NB4 (cell line): Measurements from ENCODE around the gene AP4E1.

Source experiments
- MYC ChIP-seq: IDR thresholded peaks from 2 replicates; pipeline ENCODE4 v1.6.1; 2011; ENCODE audit warnings: low read depth, low read length
- POLR2A ChIP-seq: IDR thresholded peaks from 2 replicates; pipeline ENCODE4 v1.6.1; 2011; ENCODE audit warnings: mild to moderate bottlenecking; ENCODE audit not compliant: insufficient read length; ENCODE audit errors: extremely low read depth
- TF ChIP-seq, protein P1 (sequence below): IDR thresholded peaks from one replicate; pipeline ENCODE4 v1.5.1; 2012; ENCODE audit warnings: low read depth, low read length
- TF ChIP-seq, protein P2 (sequence below): IDR thresholded peaks from 2 replicates; pipeline ENCODE4 v1.6.1; 2011; ENCODE audit warnings: low read depth, low read length

DNA sequence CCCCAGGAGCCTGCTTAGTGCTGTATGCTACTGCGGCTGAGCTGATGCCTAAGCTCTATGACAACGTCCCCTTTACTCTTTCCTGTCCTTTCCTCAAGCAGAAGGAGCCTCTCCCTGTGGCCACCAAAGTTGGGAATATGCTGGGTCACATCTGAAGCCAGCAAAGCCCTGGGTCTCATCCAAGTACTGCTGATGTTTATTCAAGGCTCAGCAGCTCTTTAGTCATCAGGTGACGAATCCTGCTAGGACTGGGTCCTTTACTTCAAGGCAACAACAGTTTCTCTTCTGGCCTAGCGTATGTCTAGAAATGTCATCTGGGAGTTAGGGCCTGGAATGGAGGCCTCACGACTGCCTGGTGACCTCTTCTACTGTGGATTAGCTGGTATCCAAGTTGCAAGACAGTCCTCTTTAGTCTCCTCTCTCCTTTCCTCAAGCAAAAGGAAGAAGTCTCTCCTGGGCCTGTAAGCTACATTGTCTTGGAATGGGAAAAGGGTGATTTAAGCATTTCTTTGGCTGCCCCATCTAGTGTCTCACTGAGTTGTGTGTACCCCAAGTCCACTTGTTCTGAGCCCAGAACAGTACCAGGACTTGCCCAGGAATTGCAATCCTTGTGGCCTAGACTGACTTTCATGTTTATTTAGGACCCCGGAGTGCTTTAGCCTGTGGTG, 122.3 kb downstream of the AP4E1 start:
- TF ChIP-seq, protein P1, sequence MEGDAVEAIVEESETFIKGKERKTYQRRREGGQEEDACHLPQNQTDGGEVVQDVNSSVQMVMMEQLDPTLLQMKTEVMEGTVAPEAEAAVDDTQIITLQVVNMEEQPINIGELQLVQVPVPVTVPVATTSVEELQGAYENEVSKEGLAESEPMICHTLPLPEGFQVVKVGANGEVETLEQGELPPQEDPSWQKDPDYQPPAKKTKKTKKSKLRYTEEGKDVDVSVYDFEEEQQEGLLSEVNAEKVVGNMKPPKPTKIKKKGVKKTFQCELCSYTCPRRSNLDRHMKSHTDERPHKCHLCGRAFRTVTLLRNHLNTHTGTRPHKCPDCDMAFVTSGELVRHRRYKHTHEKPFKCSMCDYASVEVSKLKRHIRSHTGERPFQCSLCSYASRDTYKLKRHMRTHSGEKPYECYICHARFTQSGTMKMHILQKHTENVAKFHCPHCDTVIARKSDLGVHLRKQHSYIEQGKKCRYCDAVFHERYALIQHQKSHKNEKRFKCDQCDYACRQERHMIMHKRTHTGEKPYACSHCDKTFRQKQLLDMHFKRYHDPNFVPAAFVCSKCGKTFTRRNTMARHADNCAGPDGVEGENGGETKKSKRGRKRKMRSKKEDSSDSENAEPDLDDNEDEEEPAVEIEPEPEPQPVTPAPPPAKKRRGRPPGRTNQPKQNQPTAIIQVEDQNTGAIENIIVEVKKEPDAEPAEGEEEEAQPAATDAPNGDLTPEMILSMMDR, result no peak
- TF ChIP-seq, protein P2, sequence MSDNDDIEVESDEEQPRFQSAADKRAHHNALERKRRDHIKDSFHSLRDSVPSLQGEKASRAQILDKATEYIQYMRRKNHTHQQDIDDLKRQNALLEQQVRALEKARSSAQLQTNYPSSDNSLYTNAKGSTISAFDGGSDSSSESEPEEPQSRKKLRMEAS, result no peak
- TF ChIP-seq POLR2A (no peak), MYC (no peak)
